Lower leg skin (tissue), 3 donors: Measurements from ENCODE around the gene TMEM37.

ENCODE experiments used
- POLR2A ChIP-seq, 2 donors: fragments of 450-650 bp; IDR thresholded peaks; one replicate each; pipeline ENCODE4 v1.6.1; 2016 to 2017; ENCODE audit warnings: antibody characterized with exemption in 2 of 2, mild to moderate bottlenecking in 1 of 2, moderate library complexity in 1 of 2
- TF ChIP-seq, protein P1 (sequence below), 3 donors: fragments of 450-650 bp; IDR thresholded peaks; one replicate each; pipeline ENCODE4 v1.5.1; 2016; ENCODE audit warnings: antibody characterized with exemption in 3 of 3, mild to moderate bottlenecking in 3 of 3, moderate library complexity in 2 of 3

DNA sequence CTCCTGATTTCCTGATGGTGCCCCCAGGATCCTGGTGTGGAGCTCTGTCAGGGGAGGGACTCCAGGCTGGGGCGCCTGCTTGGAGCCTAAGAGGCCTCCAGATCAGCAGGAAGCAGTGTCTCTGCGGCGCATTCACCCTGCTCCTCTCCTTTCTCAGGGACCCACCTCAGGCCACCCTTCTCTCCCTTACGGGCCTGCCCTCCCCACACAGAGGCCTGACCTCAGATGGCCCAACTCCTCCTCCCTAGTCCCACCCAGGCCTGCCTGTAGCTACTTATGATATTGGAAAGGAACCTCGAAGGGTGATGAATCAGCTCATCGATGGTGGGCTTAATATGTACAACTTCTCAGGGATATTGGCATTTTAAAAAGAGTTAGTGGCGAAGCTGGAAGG is 10.6 kb downstream of the TMEM37 start:
- TF ChIP-seq, protein P1, sequence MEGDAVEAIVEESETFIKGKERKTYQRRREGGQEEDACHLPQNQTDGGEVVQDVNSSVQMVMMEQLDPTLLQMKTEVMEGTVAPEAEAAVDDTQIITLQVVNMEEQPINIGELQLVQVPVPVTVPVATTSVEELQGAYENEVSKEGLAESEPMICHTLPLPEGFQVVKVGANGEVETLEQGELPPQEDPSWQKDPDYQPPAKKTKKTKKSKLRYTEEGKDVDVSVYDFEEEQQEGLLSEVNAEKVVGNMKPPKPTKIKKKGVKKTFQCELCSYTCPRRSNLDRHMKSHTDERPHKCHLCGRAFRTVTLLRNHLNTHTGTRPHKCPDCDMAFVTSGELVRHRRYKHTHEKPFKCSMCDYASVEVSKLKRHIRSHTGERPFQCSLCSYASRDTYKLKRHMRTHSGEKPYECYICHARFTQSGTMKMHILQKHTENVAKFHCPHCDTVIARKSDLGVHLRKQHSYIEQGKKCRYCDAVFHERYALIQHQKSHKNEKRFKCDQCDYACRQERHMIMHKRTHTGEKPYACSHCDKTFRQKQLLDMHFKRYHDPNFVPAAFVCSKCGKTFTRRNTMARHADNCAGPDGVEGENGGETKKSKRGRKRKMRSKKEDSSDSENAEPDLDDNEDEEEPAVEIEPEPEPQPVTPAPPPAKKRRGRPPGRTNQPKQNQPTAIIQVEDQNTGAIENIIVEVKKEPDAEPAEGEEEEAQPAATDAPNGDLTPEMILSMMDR (IDR thresholded peaks at IDR 0.05): no peak
- no peak for TF ChIP-seq POLR2A (IDR thresholded peaks at IDR 0.05)
